ENCODE data around the gene PDGFC. TPM values are rescaled to one million over a fixed set of nuclear protein-coding genes. Genes with fewer than 3 reads are reported as not detected.

The PDGFC gene
- total RNA-seq, 1 donor from 2014 or later, result 82.5 TPM

- no peaks in the 10 kb centered on the region for H3K27me3 ChIP-seq (ENCODE audit: control insufficient read depth, insufficient read depth, low read length)
- no peak for DNase-seq (ENCODE audit: low read depth)
- no peak for TF ChIP-seq CTCF (IDR thresholded peaks at IDR 0.05; ENCODE audit: insufficient read depth, low read length, poor library complexity, severe bottlenecking)
- no peaks in the 10 kb centered on the region for H3K36me3 ChIP-seq (ENCODE audit: control insufficient read depth, insufficient read depth, low read length)
- H3K4me3 ChIP-seq (ENCODE audit: low read depth, low read length), result no peak overlapping the region
These were observed 239.0 kb downstream of the PDGFC start for GRCh38 chr4:156732634-156733033.

GRCh38 chr4:156729416-156729815 lies 242.2 kb downstream of the PDGFC start:
- Histone ChIP-seq H3K27me3 (ENCODE audit: control insufficient read depth, insufficient read depth, low read length) (no peaks in the 10 kb centered on the region), H3K36me3 (ENCODE audit: control insufficient read depth, insufficient read depth, low read length) (no peaks in the 10 kb centered on the region), H3K4me3 (ENCODE audit: low read depth, low read length) (no peak overlapping the region)
- DNase-seq (ENCODE audit: low read depth), result no peak
- TF ChIP-seq CTCF (IDR thresholded peaks at IDR 0.05; ENCODE audit: insufficient read depth, low read length, poor library complexity, severe bottlenecking), result no peak

DNA sequence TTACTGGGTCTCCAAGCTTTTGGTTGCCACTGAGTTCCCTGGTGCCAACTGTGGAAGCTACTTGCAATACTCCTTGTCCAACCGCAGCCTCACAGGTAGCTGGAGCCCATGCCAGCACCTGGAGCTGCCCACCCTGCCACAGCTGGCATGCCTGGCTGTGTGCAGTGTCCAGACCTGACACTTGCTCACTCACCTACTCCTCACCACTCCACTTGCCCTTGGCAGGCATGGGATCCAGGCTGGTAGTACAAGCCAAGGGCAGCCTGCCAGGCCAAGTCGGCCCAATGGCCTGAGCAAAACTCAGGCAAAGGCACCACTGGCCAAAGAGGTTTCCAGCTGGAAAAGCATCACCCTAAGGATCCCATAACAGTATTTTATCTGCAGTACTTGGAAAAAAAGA lies 246.3 kb downstream of the PDGFC start:
- DNase-seq (ENCODE audit: low read depth), result no peak
- Histone ChIP-seq H3K4me3 (ENCODE audit: low read depth, low read length) (no peak overlapping the region), H3K27me3 (ENCODE audit: control insufficient read depth, insufficient read depth, low read length) (no peaks in the 10 kb centered on the region), H3K36me3 (ENCODE audit: control insufficient read depth, insufficient read depth, low read length) (no peaks in the 10 kb centered on the region)
- TF ChIP-seq CTCF (IDR thresholded peaks at IDR 0.05; ENCODE audit: insufficient read depth, low read length, poor library complexity, severe bottlenecking), result no peak

DNA sequence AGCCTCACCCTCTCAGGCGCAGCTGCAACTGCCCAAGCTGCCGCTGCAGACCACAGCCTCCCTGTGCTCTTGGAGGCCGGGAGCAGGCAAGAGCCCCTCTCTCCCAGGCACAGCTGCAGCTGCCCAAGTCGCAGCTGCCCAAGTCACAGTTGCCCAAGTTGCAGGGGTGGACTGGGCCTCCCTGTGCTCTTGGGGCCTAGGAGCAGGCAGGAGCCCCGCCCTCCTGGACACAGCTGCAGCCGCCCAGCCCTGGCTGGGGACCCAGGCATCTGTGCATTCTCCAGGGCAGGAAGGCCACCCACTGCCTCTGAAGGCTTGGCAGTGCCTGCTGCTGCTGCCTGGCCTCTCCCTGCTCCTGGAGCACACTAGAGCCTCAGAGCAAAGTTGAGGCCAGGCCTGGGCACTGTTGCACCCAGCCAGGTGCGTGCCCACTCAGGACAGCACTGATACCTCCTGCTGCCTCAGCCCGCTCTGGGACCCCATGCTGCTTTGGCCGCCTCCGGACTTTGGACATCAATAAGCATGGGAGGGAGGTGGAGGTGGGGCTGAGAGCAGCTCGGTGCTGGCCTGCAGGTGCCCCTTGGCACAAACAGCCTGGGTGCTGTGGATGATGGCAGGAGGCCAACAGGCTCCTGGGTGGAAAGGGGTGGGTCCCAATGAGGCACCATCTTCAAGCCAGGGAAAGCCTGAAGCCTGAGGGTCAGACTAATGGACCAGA lies 247.5 kb downstream of the PDGFC start:
- TF ChIP-seq CTCF (IDR thresholded peaks at IDR 0.05; ENCODE audit: insufficient read depth, low read length, poor library complexity, severe bottlenecking), result no peak
- Histone ChIP-seq H3K4me3 (ENCODE audit: low read depth, low read length) (no peak overlapping the region), H3K36me3 (ENCODE audit: control insufficient read depth, insufficient read depth, low read length) (no peaks in the 10 kb centered on the region), H3K27me3 (ENCODE audit: control insufficient read depth, insufficient read depth, low read length) (no peaks in the 10 kb centered on the region)
- no peak for DNase-seq (ENCODE audit: low read depth)

DNA sequence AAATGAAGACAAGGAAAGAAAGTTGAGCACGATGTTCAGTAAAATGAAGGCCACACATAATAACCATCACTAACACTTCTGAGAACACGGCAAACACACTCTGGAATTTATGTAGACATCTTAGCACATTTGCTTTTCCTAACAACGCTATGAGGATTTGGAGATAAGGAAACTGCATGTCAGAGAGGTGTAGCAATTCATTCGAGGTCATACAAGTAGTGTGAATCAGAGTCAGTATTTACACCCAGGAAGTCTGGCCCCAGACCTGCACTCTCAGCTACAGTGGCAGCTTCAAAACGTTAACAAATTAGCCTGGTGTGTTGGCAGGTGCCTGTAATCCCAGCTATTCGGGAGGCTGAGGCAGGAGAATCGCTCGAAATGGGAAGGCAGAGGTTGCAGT lies 253.4 kb downstream of the PDGFC start:
- Histone ChIP-seq H3K27me3 (ENCODE audit: control insufficient read depth, insufficient read depth, low read length) (no peaks in the 10 kb centered on the region), H3K4me3 (ENCODE audit: low read depth, low read length) (no peak overlapping the region), H3K36me3 (ENCODE audit: control insufficient read depth, insufficient read depth, low read length) (no peaks in the 10 kb centered on the region)
- no peak for DNase-seq (ENCODE audit: low read depth)
- TF ChIP-seq CTCF (IDR thresholded peaks at IDR 0.05; ENCODE audit: insufficient read depth, low read length, poor library complexity, severe bottlenecking), result no peak

DNA sequence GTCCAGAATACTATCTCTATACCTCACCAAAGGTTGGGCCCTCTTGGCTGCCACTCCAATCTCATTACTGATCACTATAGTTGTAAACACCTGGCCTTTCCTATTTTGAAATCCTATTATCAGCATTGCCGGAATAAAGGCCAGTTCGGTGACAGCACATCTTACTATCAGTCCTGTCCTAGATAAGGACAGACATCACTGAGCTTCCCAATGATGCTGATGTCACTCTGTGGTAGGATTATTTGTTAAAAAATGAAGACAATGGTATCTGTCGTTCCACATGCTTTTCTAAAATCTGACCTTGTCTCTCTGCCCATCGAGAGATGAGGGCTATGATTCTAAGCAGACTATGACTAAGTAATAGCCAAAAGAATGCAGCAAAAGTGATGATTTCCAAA lies 260.4 kb downstream of the PDGFC start:
- Histone ChIP-seq H3K36me3 (ENCODE audit: control insufficient read depth, insufficient read depth, low read length) (no peaks in the 10 kb centered on the region), H3K27me3 (ENCODE audit: control insufficient read depth, insufficient read depth, low read length) (no peaks in the 10 kb centered on the region), H3K4me3 (ENCODE audit: low read depth, low read length) (no peak overlapping the region)
- TF ChIP-seq CTCF (IDR thresholded peaks at IDR 0.05; ENCODE audit: insufficient read depth, low read length, poor library complexity, severe bottlenecking), result no peak
- DNase-seq (ENCODE audit: low read depth), result no peak
